Measurements from ENCODE around the gene IKZF2. TPM values are rescaled to one million over a fixed set of nuclear protein-coding genes. Genes with fewer than 3 reads are reported as not detected.

The IKZF2 gene
- total RNA-seq, 4 donors from 2014 or later = 37.4 to 69.3 (median 42.7) TPM

GRCh38 chr2:213019368-213019767 is 132.0 kb downstream of the IKZF2 start:
- TF ChIP-seq CTCF (IDR thresholded peaks at IDR 0.05) = no peak
- no peak for TF ChIP-seq POLR2A (IDR thresholded peaks at IDR 0.05)
- intact Hi-C loops (cut with DNase I; ENCODE audit: low total_unique reads) = no loop called here
- H3K4me3 ChIP-seq (ENCODE audit: low read depth, poor library complexity, severe bottlenecking) = no peak overlapping the region
- 76 to 78% methylated on average over 2 of the region's 2 CpGs for WGBS, 2 donors
- DNase-seq (ENCODE audit: low spot score in 2 of 2) = no peak

GRCh38 chr2:213018340-213018901 is 133.0 kb downstream of the IKZF2 start:
- TF ChIP-seq CTCF (IDR thresholded peaks at IDR 0.05) (no peak), POLR2A (IDR thresholded peaks at IDR 0.05) (no peak)
- intact Hi-C loops (cut with DNase I; ENCODE audit: low total_unique reads) = no loop called here
- no peak for DNase-seq (ENCODE audit: low spot score in 2 of 2)
- no peak overlapping the region for H3K4me3 ChIP-seq (ENCODE audit: low read depth, poor library complexity, severe bottlenecking)

- TF ChIP-seq CTCF (IDR thresholded peaks at IDR 0.05) (no peak), POLR2A (IDR thresholded peaks at IDR 0.05) (no peak)
- 94 to 95% methylated on average over 1 of the region's 1 CpG for WGBS, 2 donors
- no peak overlapping the region for H3K4me3 ChIP-seq (ENCODE audit: low read depth, poor library complexity, severe bottlenecking)
- no peak for DNase-seq (ENCODE audit: low spot score in 2 of 2)
- intact Hi-C loops (cut with DNase I; ENCODE audit: low total_unique reads) = no loop called here
These were observed 134.0 kb downstream of the IKZF2 start for GRCh38 chr2:213017404-213017803.

- no peak for DNase-seq (ENCODE audit: low spot score in 2 of 2)
- TF ChIP-seq CTCF (IDR thresholded peaks at IDR 0.05) (no peak), POLR2A (IDR thresholded peaks at IDR 0.05) (no peak)
- intact Hi-C loops (cut with DNase I; ENCODE audit: low total_unique reads) = no loop called here
- no peak overlapping the region for H3K4me3 ChIP-seq (ENCODE audit: low read depth, poor library complexity, severe bottlenecking)
- 60 to 72% methylated on average over 4 of the region's 4 CpGs for WGBS, 2 donors
These were observed 134.4 kb downstream of the IKZF2 start for GRCh38 chr2:213016984-213017351.

GRCh38 chr2:213016166-213016983 is 135.0 kb downstream of the IKZF2 start:
- 75 to 92% methylated on average over 3 of the region's 3 CpGs for WGBS, 2 donors
- no peak for DNase-seq (ENCODE audit: low spot score in 2 of 2)
- intact Hi-C loops (cut with DNase I; ENCODE audit: low total_unique reads) = no loop called here
- H3K4me3 ChIP-seq (ENCODE audit: low read depth, poor library complexity, severe bottlenecking) = no peak overlapping the region
- TF ChIP-seq CTCF (IDR thresholded peaks at IDR 0.05) (no peak), POLR2A (IDR thresholded peaks at IDR 0.05) (no peak)
